22Rv1 (cell line): ENCODE data around the gene LRRC31.

Experiments used
- H3K27ac ChIP-seq: fragments of 450-650 bp; 2 replicates; pipeline ENCODE4 v1.5.1; 2017
- ZFX ChIP-seq: fragments of 450-650 bp; IDR thresholded peaks from 2 replicates; pipeline ENCODE4 v1.6.1; 2017; ENCODE audit warnings: antibody characterized with exemption, borderline replicate concordance
- TF ChIP-seq, protein P1 (sequence below): fragments of 450-650 bp; IDR thresholded peaks from 2 replicates; pipeline ENCODE4 v1.5.1; 2017; ENCODE audit warnings: mild to moderate bottlenecking

LRRC31 gene

GRCh38 chr3:169863458-169863899, 6.3 kb downstream of the LRRC31 start:
- no peak for TF ChIP-seq ZFX
- TF ChIP-seq, protein P1, sequence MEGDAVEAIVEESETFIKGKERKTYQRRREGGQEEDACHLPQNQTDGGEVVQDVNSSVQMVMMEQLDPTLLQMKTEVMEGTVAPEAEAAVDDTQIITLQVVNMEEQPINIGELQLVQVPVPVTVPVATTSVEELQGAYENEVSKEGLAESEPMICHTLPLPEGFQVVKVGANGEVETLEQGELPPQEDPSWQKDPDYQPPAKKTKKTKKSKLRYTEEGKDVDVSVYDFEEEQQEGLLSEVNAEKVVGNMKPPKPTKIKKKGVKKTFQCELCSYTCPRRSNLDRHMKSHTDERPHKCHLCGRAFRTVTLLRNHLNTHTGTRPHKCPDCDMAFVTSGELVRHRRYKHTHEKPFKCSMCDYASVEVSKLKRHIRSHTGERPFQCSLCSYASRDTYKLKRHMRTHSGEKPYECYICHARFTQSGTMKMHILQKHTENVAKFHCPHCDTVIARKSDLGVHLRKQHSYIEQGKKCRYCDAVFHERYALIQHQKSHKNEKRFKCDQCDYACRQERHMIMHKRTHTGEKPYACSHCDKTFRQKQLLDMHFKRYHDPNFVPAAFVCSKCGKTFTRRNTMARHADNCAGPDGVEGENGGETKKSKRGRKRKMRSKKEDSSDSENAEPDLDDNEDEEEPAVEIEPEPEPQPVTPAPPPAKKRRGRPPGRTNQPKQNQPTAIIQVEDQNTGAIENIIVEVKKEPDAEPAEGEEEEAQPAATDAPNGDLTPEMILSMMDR, result peak; percentile 93
- H3K27ac ChIP-seq, result no peak overlapping the region

- no peak for TF ChIP-seq ZFX
- TF ChIP-seq, protein P1, result no peak
- H3K27ac ChIP-seq, result no peak overlapping the region
These were observed 7.9 kb downstream of the LRRC31 start for GRCh38 chr3:169861871-169862270.

DNA sequence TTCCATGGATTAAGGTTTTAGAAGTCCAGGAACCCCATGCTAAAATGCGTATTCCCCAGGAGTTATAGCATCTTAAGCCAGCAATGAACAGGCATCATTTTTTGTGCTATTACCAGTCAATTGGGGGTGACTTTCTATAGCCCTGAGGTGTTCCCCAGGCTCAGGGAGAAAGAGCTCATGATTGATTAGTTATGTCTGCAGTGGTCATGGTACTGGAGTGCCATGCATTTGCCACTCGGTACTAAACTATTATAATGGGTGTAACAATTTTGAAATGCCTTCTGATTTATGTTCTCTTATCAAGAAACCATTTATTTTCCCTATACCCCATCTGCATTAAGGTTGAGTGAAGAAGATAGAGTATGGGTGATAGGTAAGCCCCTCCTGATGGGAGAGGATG, 11.9 kb downstream of the LRRC31 start:
- TF ChIP-seq ZFX, result no peak
- TF ChIP-seq, protein P1, result no peak
- H3K27ac ChIP-seq, result no peak overlapping the region

- no peak overlapping the region for H3K27ac ChIP-seq
- TF ChIP-seq ZFX, result no peak
- TF ChIP-seq, protein P1, result no peak
These were observed 14.2 kb downstream of the LRRC31 start for GRCh38 chr3:169855514-169855913.

GRCh38 chr3:169850618-169851017, 19.1 kb downstream of the LRRC31 start:
- no peak overlapping the region for H3K27ac ChIP-seq
- TF ChIP-seq ZFX, result no peak
- TF ChIP-seq, protein P1, result no peak

DNA sequence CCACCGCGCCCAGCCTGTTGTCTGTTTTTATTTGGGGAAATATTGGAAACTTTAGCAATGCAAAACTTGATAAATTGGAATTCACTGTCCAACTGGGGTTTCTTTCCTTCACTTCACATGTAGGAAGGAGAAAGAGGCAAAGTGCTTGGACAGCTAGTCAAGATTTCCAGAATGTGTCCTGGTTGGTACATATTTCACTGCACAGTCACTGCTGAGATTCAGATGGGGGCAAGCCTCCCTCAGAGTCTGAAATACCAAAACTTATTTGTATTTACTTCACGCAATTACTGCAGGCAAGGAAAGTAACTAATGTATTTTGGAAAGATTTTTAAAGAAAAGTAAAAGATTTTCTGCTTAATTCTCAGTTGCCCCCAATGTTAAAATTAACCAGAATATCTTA, 21.0 kb downstream of the LRRC31 start:
- H3K27ac ChIP-seq, result no peak overlapping the region
- TF ChIP-seq ZFX, result no peak
- TF ChIP-seq, protein P1, result no peak

GRCh38 chr3:169847896-169848295, 21.8 kb downstream of the LRRC31 start:
- no peak overlapping the region for H3K27ac ChIP-seq
- TF ChIP-seq, protein P1, result no peak
- TF ChIP-seq ZFX, result no peak
